IMR-90 (cell line): ENCODE measurements around the gene HSD17B3. TPM values are rescaled to one million over a fixed set of nuclear protein-coding genes. Genes with fewer than 3 reads are reported as not detected.

Experiments used
- ATAC-seq: fragments of 200-7000 bp; cut with Tn5 transposase; 2 replicates; pipeline ENCODE4 v1.9.1; 2020; ENCODE audit warnings: low read depth, mild to moderate bottlenecking, moderate library complexity
- BruUV-seq: library from RNA; stranded (reverse); fragments of 400-500 nt; replicated peaks from 2 replicates; lab custom pipeline; 2021; lab: Mats Ljungman, UMichigan
- CTCF ChIA-PET: fragments of 300-600 bp; formaldehyde crosslinking; extraction: SDS; loops from one replicate; lab custom pipeline; 2021; ENCODE audit warnings: antibody characterized with exemption; lab: Yijun Ruan, JAX
- POLR2A ChIA-PET: fragments of 300-600 bp; sonication (Branson Sonifier 250); formaldehyde crosslinking; loops from one replicate; lab custom pipeline; 2022; ENCODE audit warnings: antibody characterized with exemption; ENCODE audit not compliant: unreplicated experiment; lab: Charles Lee
- DNase-seq: peaks from one replicate; pipeline ENCODE4 v3.0.0; 2013
- H2AFZ ChIP-seq: replicated peaks from 2 replicates; pipeline ENCODE3; 2013; ENCODE audit warnings: low read length, mild to moderate bottlenecking; ENCODE audit not compliant: poor library complexity
- H2AK5ac ChIP-seq: 2 replicates; pipeline ENCODE4 v1.6.1; 2013; ENCODE audit warnings: low read depth, low read length, inconsistent platforms
- H2AK9ac ChIP-seq: replicated peaks from 2 replicates; pipeline ENCODE3; 2013; ENCODE audit warnings: mild to moderate bottlenecking, low read depth, low read length, moderate library complexity; ENCODE audit not compliant: poor library complexity
- H2BK120ac ChIP-seq: 2 replicates; pipeline ENCODE4 v1.6.1; 2013; ENCODE audit warnings: low read depth, low read length, inconsistent platforms
- H2BK15ac ChIP-seq: 3 replicates; pipeline ENCODE4 v1.6.1; 2013; ENCODE audit warnings: low read depth, low read length, inconsistent platforms
- H2BK20ac ChIP-seq: 2 replicates; pipeline ENCODE4 v1.6.1; 2013; ENCODE audit warnings: low read depth, mild to moderate bottlenecking, inconsistent platforms, low read length, moderate library complexity
- H2BK5ac ChIP-seq: 2 replicates; pipeline ENCODE4 v1.6.1; 2013; ENCODE audit warnings: mild to moderate bottlenecking, low read depth, low read length, inconsistent platforms; ENCODE audit not compliant: poor library complexity, severe bottlenecking
- H3K14ac ChIP-seq: replicated peaks from 2 replicates; pipeline ENCODE4 v1.6.1; 2013; ENCODE audit warnings: low read depth, low read length, inconsistent platforms
- H3K18ac ChIP-seq: 2 replicates; pipeline ENCODE4 v1.6.1; 2013; ENCODE audit warnings: low read depth, low read length, control low read depth
- H3K23ac ChIP-seq: 2 replicates; pipeline ENCODE4 v1.6.1; 2013; ENCODE audit warnings: low read depth, low read length, inconsistent platforms
- H3K27ac ChIP-seq: 2 replicates; pipeline ENCODE4 v1.5.1; 2013; ENCODE audit warnings: mild to moderate bottlenecking, control low read depth, low read length; ENCODE audit not compliant: insufficient read depth
- H3K27me3 ChIP-seq: 2 replicates; pipeline ENCODE4 v1.6.1; 2013; ENCODE audit warnings: low read length; ENCODE audit not compliant: control insufficient read depth, insufficient read depth
- H3K36me3 ChIP-seq: 2 replicates; pipeline ENCODE4 v1.6.1; 2013; ENCODE audit warnings: low read length, mixed read lengths; ENCODE audit not compliant: control insufficient read depth, insufficient read depth
- H3K4ac ChIP-seq: 2 replicates; pipeline ENCODE4 v1.6.1; 2013; ENCODE audit warnings: low read depth, low read length, inconsistent platforms
- H3K4me1 ChIP-seq: 2 replicates; pipeline ENCODE4 v1.6.1; 2013; ENCODE audit warnings: low read length, mixed read lengths; ENCODE audit not compliant: control insufficient read depth, insufficient read depth
- H3K4me2 ChIP-seq: 2 replicates; pipeline ENCODE4 v1.6.1; 2013; ENCODE audit warnings: low read depth, mild to moderate bottlenecking, control low read depth, low read length, moderate library complexity
- H3K4me3 ChIP-seq: 2 replicates; pipeline ENCODE4 v1.5.1; 2013; ENCODE audit warnings: low read depth, mild to moderate bottlenecking, control low read depth, low read length, moderate library complexity; ENCODE audit not compliant: insufficient read depth
- H3K56ac ChIP-seq: 2 replicates; pipeline ENCODE4 v1.6.1; 2013; ENCODE audit warnings: low read length, inconsistent platforms; ENCODE audit not compliant: insufficient read depth; ENCODE audit errors: extremely low read depth
- H3K79me1 ChIP-seq, 2 experiments: 2 replicates each; pipeline ENCODE4 v1.6.1; 2013; ENCODE audit warnings: low read length in 2 of 2, inconsistent platforms in 1 of 2, low read depth in 1 of 2
- H3K9ac ChIP-seq: 2 replicates; pipeline ENCODE4 v1.6.1; 2013; ENCODE audit warnings: low read depth, low read length, control low read depth
- H3K9me1 ChIP-seq: 2 replicates; pipeline ENCODE4 v1.6.1; 2013; ENCODE audit warnings: low read length, inconsistent platforms; ENCODE audit not compliant: insufficient read depth
- H3K9me3 ChIP-seq: 2 replicates; pipeline ENCODE4 v1.6.1; 2013; ENCODE audit warnings: low read length; ENCODE audit not compliant: control insufficient read depth, insufficient read depth
- H4K20me1 ChIP-seq: 2 replicates; pipeline ENCODE4 v1.6.1; 2013; ENCODE audit warnings: low read length, inconsistent platforms; ENCODE audit not compliant: insufficient read depth
- H4K5ac ChIP-seq: 2 replicates; pipeline ENCODE4 v1.6.1; 2013; ENCODE audit warnings: mild to moderate bottlenecking, low read depth, low read length, control low read depth
- H4K8ac ChIP-seq, 2 experiments: 2 replicates each; pipeline ENCODE4 v1.6.1; 2013; ENCODE audit warnings: low read depth in 2 of 2, low read length in 2 of 2, control low read depth in 1 of 2, inconsistent platforms in 1 of 2
- H4K91ac ChIP-seq: 2 replicates; pipeline ENCODE4 v1.6.1; 2013; ENCODE audit warnings: low read depth, low read length, inconsistent platforms; ENCODE audit not compliant: insufficient read depth
- CEBPB ChIP-seq: IDR thresholded peaks from 2 replicates; pipeline ENCODE4 v1.6.1; 2012; ENCODE audit warnings: low read depth, low read length, improper control_type of control experiment
- CTCF ChIP-seq: conservative IDR thresholded peaks from 2 replicates; pipeline ENCODE4 v1.5.1; 2012; ENCODE audit warnings: mild to moderate bottlenecking, low read depth, low read length, improper control_type of control experiment
- FOS ChIP-seq: fragments of 150-350 bp; IDR thresholded peaks from 2 replicates; pipeline ENCODE4 v1.6.1; 2016; ENCODE audit warnings: low read depth, low read length
- MAFK ChIP-seq: IDR thresholded peaks from 2 replicates; pipeline ENCODE4 v1.6.1; 2012; ENCODE audit warnings: low read depth, low read length, improper control_type of control experiment
- POLR2A ChIP-seq: IDR thresholded peaks from 2 replicates; pipeline ENCODE4 v1.6.1; 2012; ENCODE audit warnings: mild to moderate bottlenecking, low read depth, low read length
- SMC3 ChIP-seq: fragments of 150-350 bp; IDR thresholded peaks from 2 replicates; pipeline ENCODE4 v1.6.1; 2016; ENCODE audit warnings: low read depth, mild to moderate bottlenecking, antibody characterized with exemption, low read length, moderate library complexity
- WGBS, 2 experiments: methylation state at CpG; one replicate each; pipeline versions ENCODE4 v1.1.5 to v1.1.7; 2013; ENCODE audit warnings: missing lambda C conversion rate in 2 of 2; ENCODE audit not compliant: insufficient read length in 1 of 2; ENCODE audit errors: extremely low coverage in 2 of 2; 5-methylcytosine and 5-hydroxymethylcytosine counted together
- dilution Hi-C: fragments of 300-500 bp; cut with HindIII; formaldehyde crosslinking; loops from one replicate; pipeline ENCODE4 v1.14.3; 2018; ENCODE audit warnings: low sequenced_read_pairs; ENCODE audit not compliant: unreplicated experiment
- in situ Hi-C: fragments of 300-500 bp; cut with MboI; formaldehyde crosslinking; loops from 3 replicates; pipeline ENCODE4 v1.14.3; 2019; ENCODE audit warnings: low sequenced_read_pairs, inconsistent platforms, mixed read lengths
- intact Hi-C: fragments of 100-400 bp; cut with micrococcal nuclease; formaldehyde crosslinking; loops from 2 replicates; pipeline ENCODE4 v1.10.0; 2022
- polyA plus RNA-seq, 3 experiments: library from polyadenylated mRNA; depleted of rRNA; stranded (reverse); fragments of >200 nt; gene quantifications; 2 replicates each; pipeline ENCODE4 v1.2.3, GENCODE V29; 2012; ENCODE audit warnings: low replicate concordance in 1 of 3
- total RNA-seq: library from RNA; depleted of rRNA; stranded (reverse); fragments of >200 nt; gene quantifications from 2 replicates; pipeline ENCODE4 v1.2.3, GENCODE V29; 2012

Gene HSD17B3
- total and polyA plus RNA-seq, 2 of the 4 experiments (the other 2 are of a cell fraction): 0.18 TPM; not detected in 1

- no peak overlapping the region for H4K91ac ChIP-seq
- H3K4me1 ChIP-seq: no peaks in the 10 kb centered on the region
- H3K27ac ChIP-seq: no peak overlapping the region
- no peak overlapping the region for H3K4me3 ChIP-seq
- 0 out of 2 replicates have a peak, but pooled peaks cover 2% of the 10 kb centered on the region for H3K9me3 ChIP-seq
- H4K20me1 ChIP-seq: no peaks in the 10 kb centered on the region
- DNase-seq (no peak), ATAC-seq (no peak)
- H2BK120ac ChIP-seq: no peak overlapping the region
- WGBS, 2 experiments: 87% methylated on average over 4 of the region's 13 CpGs; no CpG with 5 or more reads in 1 of the 2 experiments
- H3K9ac ChIP-seq: no peak overlapping the region
- no peaks in the 10 kb centered on the region for H3K79me1 ChIP-seq
- H3K18ac ChIP-seq: no peak overlapping the region
- no TSS peak for BruUV-seq
- no peaks in the 10 kb centered on the region for H3K9me1 ChIP-seq
- TF ChIP-seq FOS (no peak), MAFK (no peak), CTCF (no peak), POLR2A (no peak), SMC3 (no peak), CEBPB (no peak)
- dilution Hi-C loops: no loop called here
- H3K23ac ChIP-seq: no peak overlapping the region
- no peak overlapping the region for H3K14ac ChIP-seq
- ChIA-PET CTCF (no interaction called here), POLR2A (no interaction called here)
- H3K56ac ChIP-seq: no peak overlapping the region
- H2AK5ac ChIP-seq: no peak overlapping the region
- no peak overlapping the region for H3K4ac ChIP-seq
- H2AFZ ChIP-seq: no peak overlapping the region
- H3K4me2 ChIP-seq: no peak overlapping the region
- no peak overlapping the region for H4K8ac ChIP-seq
- H2BK5ac ChIP-seq: no peak overlapping the region
- in situ Hi-C loops: loop anchor here (25.0 kb wide), 2 partner anchors 466 to 866 kb away; no protein-coding TSS in a partner anchor
- H2AK9ac ChIP-seq: no peak overlapping the region
- no peak overlapping the region for H2BK15ac ChIP-seq
- intact Hi-C loops: no loop called here
- H4K5ac ChIP-seq: no peak overlapping the region
- H3K36me3 ChIP-seq: no peaks in the 10 kb centered on the region
- H2BK20ac ChIP-seq: no peak overlapping the region
- peaks cover 49% of the 10 kb centered on the region for H3K27me3 ChIP-seq
Measured at GRCh38 chr9:96202971-96203780, 98.8 kb downstream of the HSD17B3 start.
